Measurements from ENCODE around the gene SAPCD1. TPM values are rescaled to one million over a fixed set of nuclear protein-coding genes. Genes with fewer than 3 reads are reported as not detected.

SAPCD1 gene
- total RNA-seq, 1 experiment from 2014 or later = 3.2 TPM

- no peak overlapping the region for H3K27ac ChIP-seq (ENCODE audit: insufficient read length, low read depth, low read length)
- WGBS (ENCODE audit: extremely low coverage, insufficient read length, low lambda C conversion rate) = no CpG with 5 or more reads among the region's 12 CpGs
- peak overlapping the region in 1 of 3 experiments; percentile 4; a peak in 2 of 7 replicates for H3K27ac Mint-ChIP-seq
- H3K14ac ChIP-seq (ENCODE audit: insufficient read depth, low read length) = no peak overlapping the region
- H3K23me2 ChIP-seq (ENCODE audit: insufficient read length, low read depth, low read length, poor library complexity, severe bottlenecking) = peaks cover 9% of the 10 kb centered on the region
- H2AFZ ChIP-seq (ENCODE audit: low read length) = no peak overlapping the region
- no peaks in the 10 kb centered on the region for H3K4me1 ChIP-seq (ENCODE audit: insufficient read depth, low read length)
- no peak for TF ChIP-seq CTCF (conservative IDR thresholded peaks at IDR 0.05)
- no peaks in the 10 kb centered on the region for H3K79me2 ChIP-seq (ENCODE audit: insufficient read depth, low read length)
- no peak for DNase-seq
- H2BK120ac ChIP-seq (ENCODE audit: low read depth, low read length, poor library complexity, severe bottlenecking) = no peak overlapping the region
- no peaks in the 10 kb centered on the region for H3K27me3 ChIP-seq (ENCODE audit: insufficient read depth, low read length)
- no peak overlapping the region for H3K56ac ChIP-seq (ENCODE audit: insufficient read length, low read depth, low read length)
- no peak overlapping the region for H2BK5ac ChIP-seq (ENCODE audit: insufficient read length, low read length)
- peaks cover 15 to 41% (median 39%) of the 10 kb centered on the region in 3 experiments for H3K36me3 Mint-ChIP-seq (ENCODE audit: insufficient read depth in 1 of 3, low read depth in 3 of 3)
- no peak overlapping the region for H4K91ac ChIP-seq (ENCODE audit: insufficient read length, low read depth, low read length)
- H2BK20ac ChIP-seq (ENCODE audit: low read depth, low read length, poor library complexity, severe bottlenecking) = no peak overlapping the region
- no peak overlapping the region for H3K23ac ChIP-seq (ENCODE audit: insufficient read length, low read depth, low read length)
- H3K4me3 Mint-ChIP-seq = no peak overlapping the region
- H2AK5ac ChIP-seq (ENCODE audit: insufficient read length, low read length) = no peak overlapping the region
- H3K4me2 ChIP-seq (ENCODE audit: insufficient read depth, insufficient read length, low read length) = no peak overlapping the region
- H4K8ac ChIP-seq (replicated peaks; ENCODE audit: insufficient read length, low read depth, low read length) = no peak overlapping the region
- H3K9me3 ChIP-seq (ENCODE audit: control insufficient read depth, low read depth, low read length) = no peaks in the 10 kb centered on the region
- peaks cover 14 to 16% of the 10 kb centered on the region in 2 experiments for H3K4me1 Mint-ChIP-seq
- no peaks in the 10 kb centered on the region for H3K27me3 Mint-ChIP-seq (ENCODE audit: low read depth)
- H3T11ph ChIP-seq (ENCODE audit: low read length) = no peak overlapping the region
- no peak overlapping the region for H3K18ac ChIP-seq (ENCODE audit: insufficient read length, low read depth, low read length)
- H3K9me3 Mint-ChIP-seq = no peaks in the 10 kb centered on the region; a peak in 2 of 5 replicates
- no peak overlapping the region for H4K5ac ChIP-seq (ENCODE audit: insufficient read length, low read depth, low read length)
- no peak overlapping the region for H2BK12ac ChIP-seq (ENCODE audit: insufficient read length, low read depth, low read length)
- no peak overlapping the region for H3K4ac ChIP-seq (ENCODE audit: low read depth, low read length)
- H2BK15ac ChIP-seq (ENCODE audit: low read depth, low read length) = no peak overlapping the region
- H3K9ac ChIP-seq (ENCODE audit: extremely low read depth, insufficient read length, low read length) = no peak overlapping the region
- H3K79me1 ChIP-seq (ENCODE audit: insufficient read depth, low read depth, low read length, poor library complexity, severe bottlenecking) = no peaks in the 10 kb centered on the region
- no peaks in the 10 kb centered on the region for H4K20me1 ChIP-seq (ENCODE audit: control insufficient read depth, insufficient read depth, insufficient read length)
Measured at GRCh38 chr6:31725502-31726350, 36.7 kb upstream of the SAPCD1 start.
